Keratinocyte (primary cell): ENCODE data around the gene PDRG1.

Source experiments
- EZH2 ChIP-seq: IDR thresholded peaks from one replicate; pipeline ENCODE4 v1.6.1; 2012; ENCODE audit warnings: inconsistent platforms, mild to moderate bottlenecking, low read length, moderate library complexity
- TF ChIP-seq, protein P1 (sequence below), 3 experiments: IDR thresholded peaks in 1 of 3; conservative IDR thresholded peaks in 1 of 3; optimal IDR thresholded peaks in 1 of 3; 2 replicates in 2 of 3; 3 replicates in 1 of 3; pipeline versions ENCODE3 to v1.5.1; 2011; ENCODE audit warnings: low read length in 3 of 3, mild to moderate bottlenecking in 3 of 3, moderate library complexity in 2 of 3, control low read depth in 1 of 3, inconsistent platforms in 1 of 3; ENCODE audit not compliant: insufficient read depth in 2 of 3; ENCODE audit errors: extremely low read depth in 1 of 3

DNA sequence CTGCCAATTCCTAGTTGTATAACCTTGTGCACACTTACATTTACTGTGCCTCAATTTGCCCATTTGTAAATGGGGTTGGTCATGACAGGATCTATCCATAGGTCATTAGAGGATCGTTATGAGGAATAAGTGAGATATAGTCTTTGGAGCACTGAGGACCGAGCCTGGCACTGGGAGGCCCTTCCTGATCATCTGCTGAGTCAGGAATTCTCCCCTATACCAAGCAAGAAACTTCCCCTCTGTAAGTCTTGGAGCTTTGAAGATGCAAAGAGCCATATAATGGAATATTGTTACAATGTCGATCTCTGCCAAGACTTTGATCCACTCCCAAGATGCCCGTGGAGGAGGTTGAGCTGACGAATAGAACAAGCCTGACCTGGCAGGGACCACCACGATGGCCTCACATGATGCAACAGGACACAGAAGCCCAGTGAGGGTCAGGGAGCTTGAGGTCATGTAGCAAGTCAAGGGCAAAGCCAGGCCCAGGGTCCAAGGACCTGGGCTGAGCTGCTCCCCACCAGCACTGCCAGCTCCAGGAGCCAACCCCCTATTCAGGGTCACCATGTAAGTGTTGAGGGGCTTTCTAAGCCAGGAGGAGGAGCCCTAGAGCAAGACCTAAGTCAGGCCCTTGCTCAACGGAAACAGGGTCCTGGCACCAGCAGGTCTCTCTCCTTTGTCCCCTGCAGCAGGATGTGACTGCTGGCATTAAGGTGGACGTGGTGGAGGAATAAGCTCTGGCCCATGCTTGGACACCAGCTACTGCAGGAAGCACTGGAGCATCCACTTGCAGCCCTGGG, 16.7 kb downstream of the PDRG1 start:
- TF ChIP-seq, protein P1, sequence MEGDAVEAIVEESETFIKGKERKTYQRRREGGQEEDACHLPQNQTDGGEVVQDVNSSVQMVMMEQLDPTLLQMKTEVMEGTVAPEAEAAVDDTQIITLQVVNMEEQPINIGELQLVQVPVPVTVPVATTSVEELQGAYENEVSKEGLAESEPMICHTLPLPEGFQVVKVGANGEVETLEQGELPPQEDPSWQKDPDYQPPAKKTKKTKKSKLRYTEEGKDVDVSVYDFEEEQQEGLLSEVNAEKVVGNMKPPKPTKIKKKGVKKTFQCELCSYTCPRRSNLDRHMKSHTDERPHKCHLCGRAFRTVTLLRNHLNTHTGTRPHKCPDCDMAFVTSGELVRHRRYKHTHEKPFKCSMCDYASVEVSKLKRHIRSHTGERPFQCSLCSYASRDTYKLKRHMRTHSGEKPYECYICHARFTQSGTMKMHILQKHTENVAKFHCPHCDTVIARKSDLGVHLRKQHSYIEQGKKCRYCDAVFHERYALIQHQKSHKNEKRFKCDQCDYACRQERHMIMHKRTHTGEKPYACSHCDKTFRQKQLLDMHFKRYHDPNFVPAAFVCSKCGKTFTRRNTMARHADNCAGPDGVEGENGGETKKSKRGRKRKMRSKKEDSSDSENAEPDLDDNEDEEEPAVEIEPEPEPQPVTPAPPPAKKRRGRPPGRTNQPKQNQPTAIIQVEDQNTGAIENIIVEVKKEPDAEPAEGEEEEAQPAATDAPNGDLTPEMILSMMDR (optimal IDR thresholded peaks at IDR 0.05 in 1 of 3, IDR thresholded peaks at IDR 0.05 in 1 of 3, conservative IDR thresholded peaks at IDR 0.05 in 1 of 3; ENCODE audit: extremely low read depth in 1 of 3, insufficient read depth in 2 of 3, low read length in 3 of 3) = no peak
- TF ChIP-seq EZH2 = no peak
